C4-2B (cell line): ENCODE data around the gene CFAP54.

Source experiments
- CTCF ChIP-seq: fragments of 450-650 bp; conservative IDR thresholded peaks from 2 replicates; pipeline ENCODE4 v1.5.1; 2017; ENCODE audit warnings: mild to moderate bottlenecking
- ZFX ChIP-seq: fragments of 450-650 bp; IDR thresholded peaks from 2 replicates; pipeline ENCODE4 v1.6.1; 2017

GRCh38 chr12:96701856-96702255, 212.5 kb downstream of the CFAP54 start:
- TF ChIP-seq CTCF: no peak
- no peak for TF ChIP-seq ZFX
